Esophagus (tissue), 2 donors: ENCODE data around the gene HPSE2. TPM values are rescaled to one million over a fixed set of nuclear protein-coding genes. Genes with fewer than 3 reads are reported as not detected.

Source experiments
- H3K27ac ChIP-seq, 2 donors: one replicate each; pipeline ENCODE4 v1.5.1; 2013; ENCODE audit warnings: low read depth in 2 of 2, mild to moderate bottlenecking in 2 of 2, inconsistent platforms in 1 of 2, low read length in 1 of 2, moderate library complexity in 1 of 2
- H3K27me3 ChIP-seq, 2 donors: one replicate each; pipeline ENCODE4 v1.6.1; 2013; ENCODE audit warnings: low read length in 2 of 2, control low read depth in 1 of 2, mild to moderate bottlenecking in 1 of 2; ENCODE audit not compliant: insufficient read depth in 2 of 2, control insufficient read depth in 1 of 2
- H3K36me3 ChIP-seq, 2 donors: one replicate each; pipeline ENCODE4 v1.6.1; 2013; ENCODE audit warnings: low read length in 1 of 2; ENCODE audit not compliant: control insufficient read depth in 2 of 2, insufficient read depth in 2 of 2
- H3K4me1 ChIP-seq, 2 donors: one replicate each; pipeline ENCODE4 v1.6.1; 2013; ENCODE audit warnings: low read length in 1 of 2; ENCODE audit not compliant: control insufficient read depth in 2 of 2, insufficient read depth in 2 of 2
- H3K4me3 ChIP-seq, 2 donors: one replicate each; pipeline ENCODE4 v1.5.1; 2013; ENCODE audit warnings: low read length in 2 of 2, mild to moderate bottlenecking in 2 of 2, low read depth in 1 of 2, moderate library complexity in 1 of 2
- H3K9me3 ChIP-seq, 2 donors: one replicate each; pipeline ENCODE4 v1.6.1; 2013; ENCODE audit warnings: mild to moderate bottlenecking in 2 of 2, low read depth in 1 of 2, low read length in 1 of 2, moderate library complexity in 1 of 2; ENCODE audit not compliant: control insufficient read depth in 2 of 2, insufficient read depth in 1 of 2
- WGBS, 2 donors: extraction: QIAGEN DNeasy Blood & Tissue Kit; methylation state at CpG; one replicate each; pipeline ENCODE4 v1.1.7; 2013; 5-methylcytosine and 5-hydroxymethylcytosine counted together
- polyA plus RNA-seq, 2 donors: library from polyadenylated mRNA; stranded (reverse); fragments of 200-250 nt; gene quantifications; one replicate each; pipeline ENCODE4 v1.2.3, GENCODE V29; 2013
- donor health status: healthy with polysubstance abuse.
- donor health status: Bipolar disorder and iron deficiency.

The HPSE2 gene
- polyA plus RNA-seq, 2 donors = 2.1 to 3.5 TPM

- H3K27ac ChIP-seq = no peak overlapping the region
- no peaks in the 10 kb centered on the region for H3K36me3 ChIP-seq
- no peak overlapping the region for H3K4me3 ChIP-seq
- H3K9me3 ChIP-seq = no peaks in the 10 kb centered on the region
- WGBS, 2 donors = 64 to 68% methylated on average over 6 of the region's 6 CpGs
- H3K27me3 ChIP-seq = no peaks in the 10 kb centered on the region
- H3K4me1 ChIP-seq = no peaks in the 10 kb centered on the region
Measured at GRCh38 chr10:98617906-98618520, 617.6 kb downstream of the HPSE2 start.

GRCh38 chr10:98613446-98613845 lies 622.2 kb downstream of the HPSE2 start:
- Histone ChIP-seq H3K36me3 (no peaks in the 10 kb centered on the region), H3K27ac (no peak overlapping the region), H3K27me3 (no peaks in the 10 kb centered on the region), H3K9me3 (no peaks in the 10 kb centered on the region), H3K4me1 (no peaks in the 10 kb centered on the region), H3K4me3 (no peak overlapping the region)
- 69 to 80% methylated on average over 1 of the region's 1 CpG for WGBS, 2 donors

DNA sequence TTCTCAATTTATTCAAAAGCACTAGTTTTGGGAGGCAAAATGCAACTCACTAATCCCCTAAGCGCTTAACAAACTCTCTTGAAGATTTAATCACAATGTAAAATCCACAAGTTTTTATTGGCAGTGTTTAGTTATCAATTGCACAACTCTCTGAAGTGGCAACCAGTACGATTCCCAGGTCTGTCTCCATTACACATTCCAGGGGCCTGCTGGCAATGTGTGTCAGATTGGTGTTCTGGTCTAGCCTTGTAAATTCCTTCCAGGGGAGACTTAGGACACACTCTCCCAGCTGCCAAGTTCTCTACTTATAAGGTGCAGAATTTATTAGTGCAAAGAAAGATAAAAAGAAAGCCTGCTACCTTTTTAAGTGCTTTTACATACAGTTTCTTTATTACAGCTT lies 624.2 kb downstream of the HPSE2 start:
- Histone ChIP-seq H3K36me3 (no peaks in the 10 kb centered on the region), H3K9me3 (no peaks in the 10 kb centered on the region), H3K27ac (no peak overlapping the region), H3K4me1 (no peaks in the 10 kb centered on the region), H3K4me3 (no peak overlapping the region), H3K27me3 (no peaks in the 10 kb centered on the region)
- 56 to 57% methylated on average over 2 of the region's 2 CpGs for WGBS, 2 donors

DNA sequence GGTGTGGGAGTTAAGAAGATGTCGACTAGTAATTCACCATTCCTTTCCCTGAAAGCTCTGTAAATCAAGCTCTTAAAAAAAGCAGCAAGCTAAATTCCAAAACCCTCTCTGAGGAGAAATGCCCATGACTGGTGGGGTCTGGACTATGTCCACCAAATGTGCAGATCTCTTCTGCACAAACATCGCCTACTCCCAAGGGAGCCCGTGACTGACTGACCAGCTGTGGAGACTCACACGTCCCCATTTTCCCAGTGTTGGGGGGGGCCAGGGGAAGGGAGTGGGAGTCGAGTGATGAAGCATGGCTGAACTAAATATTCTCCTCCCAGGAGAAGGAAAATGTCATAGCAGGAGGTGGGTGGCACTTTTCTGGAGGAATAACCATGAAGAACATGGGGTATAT lies 624.8 kb downstream of the HPSE2 start:
- Histone ChIP-seq H3K27ac (no peak overlapping the region), H3K27me3 (no peaks in the 10 kb centered on the region), H3K4me3 (no peak overlapping the region), H3K36me3 (no peaks in the 10 kb centered on the region), H3K9me3 (no peaks in the 10 kb centered on the region), H3K4me1 (no peaks in the 10 kb centered on the region)
- 74 to 77% methylated on average over 5 of the region's 5 CpGs for WGBS, 2 donors

- 76 to 83% methylated on average over 1 of the region's 1 CpG for WGBS, 2 donors
Measured at GRCh38 chr10:98610301-98610700, 625.4 kb downstream of the HPSE2 start.

GRCh38 chr10:98609265-98609664 lies 626.4 kb downstream of the HPSE2 start:
- Histone ChIP-seq H3K4me1 (no peaks in the 10 kb centered on the region), H3K9me3 (no peaks in the 10 kb centered on the region), H3K27me3 (no peaks in the 10 kb centered on the region), H3K4me3 (no peak overlapping the region), H3K36me3 (no peaks in the 10 kb centered on the region), H3K27ac (no peak overlapping the region)
- WGBS, 2 donors = 89% methylated on average over 2 of the region's 2 CpGs

More at GRCh38 chr10:98610301-98610700, 625.4 kb downstream of the HPSE2 start:
- no peak overlapping the region for H3K4me3 ChIP-seq
- H3K9me3 ChIP-seq = no peaks in the 10 kb centered on the region
- no peaks in the 10 kb centered on the region for H3K27me3 ChIP-seq
- no peaks in the 10 kb centered on the region for H3K4me1 ChIP-seq
- no peaks in the 10 kb centered on the region for H3K36me3 ChIP-seq
- no peak overlapping the region for H3K27ac ChIP-seq

DNA sequence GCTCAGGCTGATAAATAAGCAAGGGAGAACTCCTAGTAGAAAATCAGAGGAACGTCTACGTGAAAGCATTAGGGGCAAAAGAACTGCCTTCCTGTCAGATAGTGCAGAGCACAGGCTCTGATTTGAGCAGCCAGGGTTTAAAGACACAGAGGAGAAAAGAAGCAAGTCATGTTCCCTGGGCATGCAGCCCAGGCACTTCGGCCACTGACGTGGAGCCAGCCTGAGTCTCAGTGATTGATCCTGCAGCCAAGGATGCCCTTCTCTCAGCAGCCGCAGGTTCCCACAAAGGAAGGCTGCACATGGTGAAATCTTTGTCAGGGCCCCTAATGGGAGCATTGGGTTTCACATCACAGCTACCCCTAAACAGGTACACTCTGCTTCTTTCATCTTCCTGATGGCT lies 627.2 kb downstream of the HPSE2 start:
- H3K4me1 ChIP-seq = no peaks in the 10 kb centered on the region
- H3K27me3 ChIP-seq = no peaks in the 10 kb centered on the region
- H3K36me3 ChIP-seq = no peaks in the 10 kb centered on the region
- H3K9me3 ChIP-seq = no peaks in the 10 kb centered on the region
- H3K4me3 ChIP-seq = no peak overlapping the region
- no peak overlapping the region for H3K27ac ChIP-seq
- 26 to 32% methylated on average over 5 of the region's 5 CpGs for WGBS, 2 donors

DNA sequence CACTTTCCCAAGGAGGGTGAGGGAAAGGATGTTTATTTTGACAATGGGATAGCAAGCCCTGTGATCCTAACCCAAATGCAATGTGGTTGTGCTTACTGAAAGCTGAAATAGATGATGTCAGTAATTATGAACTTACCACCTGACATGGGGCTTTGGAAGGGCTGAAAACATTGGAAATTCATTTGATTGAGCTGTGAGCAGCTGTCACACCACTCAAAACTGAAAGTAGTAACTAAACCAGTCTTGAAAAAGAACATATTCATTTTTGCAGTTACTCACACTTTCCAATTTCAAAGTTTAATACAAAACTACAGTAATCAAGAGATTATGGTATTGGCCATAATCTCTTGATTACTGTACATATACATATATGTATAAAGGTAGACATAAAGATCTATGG lies 633.4 kb downstream of the HPSE2 start:
- Histone ChIP-seq H3K4me1 (no peaks in the 10 kb centered on the region), H3K36me3 (no peaks in the 10 kb centered on the region), H3K27ac (no peak overlapping the region), H3K9me3 (no peaks in the 10 kb centered on the region), H3K4me3 (no peak overlapping the region), H3K27me3 (no peaks in the 10 kb centered on the region)

GRCh38 chr10:98599032-98599610 lies 636.5 kb downstream of the HPSE2 start:
- 86 to 88% methylated on average over 6 of the region's 6 CpGs for WGBS, 2 donors
- H3K4me3 ChIP-seq = no peak overlapping the region
- no peaks in the 10 kb centered on the region for H3K4me1 ChIP-seq

GRCh38 chr10:98596404-98596803 lies 639.2 kb downstream of the HPSE2 start:
- H3K27me3 ChIP-seq = no peaks in the 10 kb centered on the region
- no peaks in the 10 kb centered on the region for H3K36me3 ChIP-seq
- no peak overlapping the region for H3K27ac ChIP-seq
- H3K4me3 ChIP-seq = no peak overlapping the region
- no peaks in the 10 kb centered on the region for H3K4me1 ChIP-seq
- peaks cover 0 to 2% of the 10 kb centered on the region in 2 donors for H3K9me3 ChIP-seq
- WGBS, 2 donors = 92% methylated on average over 2 of the region's 2 CpGs

More at GRCh38 chr10:98599032-98599610, 636.5 kb downstream of the HPSE2 start:
- Histone ChIP-seq H3K27me3 (no peaks in the 10 kb centered on the region), H3K9me3 (peaks cover 0 to 2% of the 10 kb centered on the region in 2 donors), H3K27ac (no peak overlapping the region), H3K36me3 (no peaks in the 10 kb centered on the region)
